Activated CD8-positive, alpha-beta memory T cell treated with anti-CD3 and anti-CD28 coated beads, Interleukin-2, amount 50 U/mL, for 48 hours (primary cell): ENCODE measurements around the gene SBK2.
"Not testable (repeated sequence)": the region's sequence is repeated elsewhere in the genome, so short reads cannot be mapped to it uniquely, and the experiment has no call there.

Experiments used
- DNase-seq: peaks from one replicate; pipeline ENCODE4 v3.0.0-alpha.2; 2020

Gene SBK2

GRCh38 chr19:55498246-55498840, 38.6 kb downstream of the SBK2 start:
- DNase-seq, result no peak

GRCh38 chr19:55497763-55498162, 39.2 kb downstream of the SBK2 start:
- no peak for DNase-seq

- DNase-seq, result not testable (repeated sequence)
Observed at GRCh38 chr19:55496820-55497219, 40.1 kb downstream of the SBK2 start.

GRCh38 chr19:55495646-55496349, 41.1 kb downstream of the SBK2 start:
- no peak for DNase-seq

- no peak for DNase-seq
Observed at GRCh38 chr19:55494172-55494761, 42.7 kb downstream of the SBK2 start.

- DNase-seq, result no peak
Observed at GRCh38 chr19:55493645-55494171, 43.2 kb downstream of the SBK2 start.

- no peak for DNase-seq
Observed at GRCh38 chr19:55493052-55493644, 43.8 kb downstream of the SBK2 start.

GRCh38 chr19:55492362-55492944, 44.5 kb downstream of the SBK2 start:
- no peak for DNase-seq

- DNase-seq, result no peak
Observed at GRCh38 chr19:55491546-55492360, 45.2 kb downstream of the SBK2 start.

- no peak for DNase-seq
Observed at GRCh38 chr19:55490478-55491432, 46.2 kb downstream of the SBK2 start.

GRCh38 chr19:55489711-55490477, 47.0 kb downstream of the SBK2 start:
- no peak for DNase-seq

- no peak for DNase-seq
Observed at GRCh38 chr19:55488986-55489710, 47.8 kb downstream of the SBK2 start.

- no peak for DNase-seq
Observed at GRCh38 chr19:55487924-55488687, 48.8 kb downstream of the SBK2 start, which contains the start of gene SSC5D. Gene SSC5D (plus strand): TSS chr19:55488436. CDS start chr19:55488590, 154 bp downstream.

GRCh38 chr19:55486971-55487923, 49.7 kb downstream of the SBK2 start:
- peak; percentile 72 for DNase-seq

GRCh38 chr19:55486043-55486970, 50.6 kb downstream of the SBK2 start:
- no peak for DNase-seq

GRCh38 chr19:55485439-55486011, 51.4 kb downstream of the SBK2 start:
- DNase-seq, result no peak
